A673 (cell line): ENCODE results near the gene SLC32A1. TPM values are rescaled to one million over a fixed set of nuclear protein-coding genes. Genes with fewer than 3 reads are reported as not detected.
A peak's percentile ranks its signal among the peaks of the same experiment; 100 is the strongest.

Source experiments
- BruUV-seq: library from RNA; stranded (reverse); fragments of 400-500 nt; replicated peaks from 2 replicates; lab custom pipeline; 2021; lab: Mats Ljungman, UMichigan
- CTCF ChIA-PET: fragments of 300-600 bp; sonication (Branson Sonifier 250); formaldehyde crosslinking; loops from one replicate; lab custom pipeline; 2022; ENCODE audit warnings: antibody characterized with exemption; lab: Charles Lee
- POLR2A ChIA-PET: fragments of 300-600 bp; sonication (Branson Sonifier 250); formaldehyde crosslinking; loops from one replicate; lab custom pipeline; 2022; ENCODE audit warnings: antibody characterized with exemption; ENCODE audit not compliant: low non-redundant PET; lab: Charles Lee
- DNase-seq: peaks from one replicate; pipeline ENCODE4 v3.0.0-alpha.2; 2015; ENCODE audit warnings: low spot score
- H3K27ac ChIP-seq: fragments of 200-600 bp; sonication (generic); 2 replicates; pipeline ENCODE4 v1.5.1; 2016; ENCODE audit warnings: mixed run types, low read depth, mild to moderate bottlenecking, mixed read lengths, antibody characterized with exemption, low read length; ENCODE audit not compliant: poor library complexity, severe bottlenecking
- H3K27me3 ChIP-seq: fragments of 200-600 bp; sonication (generic); replicated peaks from 2 replicates; pipeline ENCODE4 v1.6.1; 2017; ENCODE audit warnings: mixed run types, low read depth, mild to moderate bottlenecking, mixed read lengths, antibody characterized with exemption, low read length; ENCODE audit not compliant: insufficient read depth, poor library complexity
- H3K36me3 ChIP-seq: fragments of 200-600 bp; sonication (generic); 2 replicates; pipeline ENCODE4 v1.6.1; 2016; ENCODE audit warnings: mixed run types, mild to moderate bottlenecking, mixed read lengths, antibody characterized with exemption, low read length; ENCODE audit not compliant: insufficient read depth, poor library complexity, severe bottlenecking
- H3K4me1 ChIP-seq: fragments of 200-600 bp; sonication (generic); 2 replicates; pipeline ENCODE4 v1.6.1; 2017; ENCODE audit warnings: mixed run types, mild to moderate bottlenecking, mixed read lengths, antibody characterized with exemption, low read length; ENCODE audit not compliant: insufficient read depth, poor library complexity, severe bottlenecking
- H3K4me3 ChIP-seq: fragments of 200-600 bp; sonication (generic); 2 replicates; pipeline ENCODE4 v1.5.1; 2016; ENCODE audit warnings: low read depth, mixed run types, mild to moderate bottlenecking, mixed read lengths, low read length; ENCODE audit not compliant: poor library complexity, severe bottlenecking
- H3K9me3 ChIP-seq: fragments of 200-600 bp; sonication (generic); 2 replicates; pipeline ENCODE4 v1.6.1; 2016; ENCODE audit warnings: mixed run types, low read depth, mild to moderate bottlenecking, mixed read lengths, antibody characterized with exemption, low read length; ENCODE audit not compliant: poor library complexity, severe bottlenecking
- CTCF ChIP-seq: fragments of 300-800, 200-600 bp; sonication (generic); conservative IDR thresholded peaks from 2 replicates; pipeline ENCODE4 v1.5.1; 2017; ENCODE audit warnings: low read depth, mild to moderate bottlenecking, antibody characterized with exemption, low read length, moderate library complexity, mixed read lengths
- EZH2 ChIP-seq: fragments of 200-600 bp; sonication (generic); IDR thresholded peaks from 2 replicates; pipeline ENCODE4 v1.6.1; 2017; ENCODE audit warnings: borderline replicate concordance, low read depth, mild to moderate bottlenecking, mixed read lengths, antibody characterized with exemption, low read length; ENCODE audit not compliant: poor library complexity, severe bottlenecking
- intact Hi-C: fragments of 100-400 bp; cut with micrococcal nuclease; formaldehyde crosslinking; loops from one replicate; pipeline ENCODE4 v1.10.0; 2022; ENCODE audit not compliant: unreplicated experiment
- total RNA-seq: library from RNA; stranded (reverse); gene quantifications from 2 replicates; pipeline ENCODE4 v1.2.3, GENCODE V29; 2021

Gene SLC32A1
- total RNA-seq, 1 experiment from 2014 or later = not detected

DNA sequence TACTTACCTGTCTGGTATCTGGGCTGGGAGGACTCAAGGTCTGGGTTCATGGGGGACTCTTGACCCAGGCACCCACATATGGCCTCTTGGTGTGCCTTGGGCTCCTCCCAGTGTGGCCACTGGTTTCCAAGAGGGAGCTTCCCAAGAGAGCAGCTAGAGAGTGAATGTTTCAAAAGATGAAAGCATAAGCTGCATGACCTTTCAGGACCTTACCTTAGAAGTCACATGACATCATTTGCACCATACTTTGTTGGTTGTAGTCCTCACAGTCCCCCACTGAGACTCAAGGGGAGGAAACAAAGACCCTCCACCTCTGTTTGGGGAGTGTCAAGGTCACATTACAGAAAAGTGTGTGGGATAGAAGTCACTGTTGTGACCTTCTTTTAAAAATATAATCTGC, 37.9 kb downstream of the SLC32A1 start:
- no peak for DNase-seq
- no peaks in the 10 kb centered on the region for H3K9me3 ChIP-seq
- ChIA-PET POLR2A (no interaction called here), CTCF (no interaction called here)
- TF ChIP-seq EZH2 (no peak), CTCF (no peak)
- no peaks in the 10 kb centered on the region for H3K27me3 ChIP-seq
- H3K4me3 ChIP-seq = no peak overlapping the region
- BruUV-seq = no TSS peak
- no peak overlapping the region for H3K27ac ChIP-seq
- H3K36me3 ChIP-seq = peaks cover 12% of the 10 kb centered on the region
- intact Hi-C loops = no loop called here
- no peaks in the 10 kb centered on the region for H3K4me1 ChIP-seq

DNA sequence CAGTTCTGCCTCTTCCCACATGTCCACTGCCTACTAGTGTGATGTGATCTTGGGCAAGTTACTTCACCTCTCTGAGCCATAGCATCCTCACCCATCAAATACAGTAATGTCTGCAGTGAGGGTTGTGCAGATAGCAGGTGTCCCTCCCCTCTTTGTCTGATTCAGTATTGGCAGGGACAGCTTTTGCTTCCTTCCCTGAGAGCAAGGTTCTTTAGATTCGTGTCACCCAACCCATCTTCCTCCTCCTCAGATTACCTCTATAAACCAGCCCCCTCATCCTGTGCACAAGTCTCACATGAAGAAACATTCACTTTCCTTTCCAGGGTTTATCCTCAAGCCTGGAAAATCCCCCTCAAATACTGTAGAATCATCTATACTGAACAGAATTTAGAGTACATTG, 39.3 kb downstream of the SLC32A1 start:
- ChIA-PET CTCF (no interaction called here), POLR2A (no interaction called here)
- no TSS peak for BruUV-seq
- H3K4me1 ChIP-seq = no peaks in the 10 kb centered on the region
- intact Hi-C loops = no loop called here
- H3K27ac ChIP-seq = no peak overlapping the region
- TF ChIP-seq CTCF (no peak), EZH2 (no peak)
- no peaks in the 10 kb centered on the region for H3K9me3 ChIP-seq
- H3K36me3 ChIP-seq = peaks cover 6% of the 10 kb centered on the region
- no peak overlapping the region for H3K4me3 ChIP-seq
- DNase-seq = no peak
- H3K27me3 ChIP-seq = no peaks in the 10 kb centered on the region

DNA sequence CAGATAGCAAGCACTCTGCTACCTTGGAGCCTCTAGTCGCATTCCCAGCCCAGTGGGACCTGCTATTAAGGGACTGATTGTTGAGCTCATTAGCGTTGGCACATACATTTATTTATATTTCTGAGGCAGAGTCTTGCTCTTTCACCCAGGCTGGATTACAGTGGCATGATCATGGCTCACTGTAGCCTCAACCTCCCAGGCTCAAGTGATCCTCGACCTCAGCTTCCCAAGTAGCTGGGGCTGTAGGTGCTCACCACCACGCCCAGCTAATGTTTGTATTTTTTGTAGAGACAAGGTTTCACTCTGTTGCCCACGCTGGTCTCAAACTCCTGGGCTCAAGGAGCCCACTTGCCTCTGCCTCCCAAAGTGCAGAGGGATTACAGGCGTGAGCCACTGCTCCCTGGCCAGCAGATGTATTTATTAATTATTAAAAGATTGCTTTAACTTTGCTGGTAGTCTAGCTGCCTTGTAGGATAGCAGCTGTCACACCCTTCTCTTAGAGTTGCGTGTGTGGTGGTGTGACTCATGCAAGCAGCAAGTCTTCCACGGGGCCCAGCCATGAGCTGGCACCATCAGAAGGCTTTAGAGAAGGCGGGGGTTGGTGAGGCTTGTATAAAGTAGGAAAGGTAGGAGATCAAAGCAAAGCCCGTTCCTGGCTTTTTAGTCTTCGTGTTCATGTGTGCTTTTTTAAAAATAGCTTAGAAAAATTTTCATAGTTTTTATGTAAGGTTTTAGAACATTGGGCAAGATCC, 40.5 kb downstream of the SLC32A1 start:
- H3K27me3 ChIP-seq = no peaks in the 10 kb centered on the region
- TF ChIP-seq EZH2 (no peak), CTCF (no peak)
- ChIA-PET CTCF (no interaction called here), POLR2A (no interaction called here)
- intact Hi-C loops = no loop called here
- peaks cover 6% of the 10 kb centered on the region for H3K36me3 ChIP-seq
- H3K4me3 ChIP-seq = no peak overlapping the region
- H3K4me1 ChIP-seq = no peaks in the 10 kb centered on the region
- no peak overlapping the region for H3K27ac ChIP-seq
- peak; percentile 22 for DNase-seq
- no peaks in the 10 kb centered on the region for H3K9me3 ChIP-seq
- BruUV-seq = no TSS peak
